GM19099 (cell line): ENCODE data around the gene LEFTY1.

Experiments
- POLR2A ChIP-seq: IDR thresholded peaks from 3 replicates; pipeline ENCODE4 v1.6.1; 2011; ENCODE audit warnings: low read depth; ENCODE audit not compliant: insufficient read length; ENCODE audit errors: extremely low read depth

Gene LEFTY1

GRCh38 chr1:225897595-225898514 lies 8.9 kb upstream of the LEFTY1 start:
- no peak for TF ChIP-seq POLR2A

GRCh38 chr1:225896937-225897549 lies 8.1 kb upstream of the LEFTY1 start:
- peak; percentile 27 for TF ChIP-seq POLR2A

GRCh38 chr1:225896494-225896893 lies 7.5 kb upstream of the LEFTY1 start:
- TF ChIP-seq POLR2A = no peak

GRCh38 chr1:225892307-225892706 lies 3.4 kb upstream of the LEFTY1 start:
- no peak for TF ChIP-seq POLR2A

- TF ChIP-seq POLR2A = no peak
Observed at GRCh38 chr1:225891229-225891972, 2.5 kb upstream of the LEFTY1 start.

- no peak for TF ChIP-seq POLR2A
Observed at GRCh38 chr1:225890346-225891228, 1.6 kb upstream of the LEFTY1 start.

GRCh38 chr1:225889743-225890142 lies 797 bp upstream of the LEFTY1 start:
- TF ChIP-seq POLR2A = no peak

- no peak for TF ChIP-seq POLR2A
Observed at GRCh38 chr1:225888289-225888897, 553 bp downstream of the LEFTY1 start.

GRCh38 chr1:225887030-225887314 lies 2.0 kb downstream of the LEFTY1 start:
- TF ChIP-seq POLR2A = no peak

GRCh38 chr1:225886159-225887029 lies 2.6 kb downstream of the LEFTY1 start:
- TF ChIP-seq POLR2A = no peak

- TF ChIP-seq POLR2A = no peak
Observed at GRCh38 chr1:225885336-225885735, 3.6 kb downstream of the LEFTY1 start.

- TF ChIP-seq POLR2A = no peak
Observed at GRCh38 chr1:225883616-225884265, 5.2 kb downstream of the LEFTY1 start.
